Activated CD4-positive, alpha-beta T cell treated with anti-CD3 and anti-CD28 coated beads, Interleukin-2, amount 50 U/mL, for 4 hours (primary cell): ENCODE results near the gene RABEP1.

Experiments
- DNase-seq, 2 experiments: peaks; one replicate each; pipeline ENCODE4 v3.0.0-alpha.2; 2020

Gene RABEP1

GRCh38 chr17:5362162-5362811 lies 80.2 kb downstream of the RABEP1 start:
- no peak for DNase-seq

- DNase-seq: no peak
Measured at GRCh38 chr17:5364156-5364555, 82.1 kb downstream of the RABEP1 start.

GRCh38 chr17:5364696-5365095 lies 82.6 kb downstream of the RABEP1 start:
- no peak for DNase-seq

GRCh38 chr17:5365831-5366230 lies 83.7 kb downstream of the RABEP1 start:
- no peak for DNase-seq

- DNase-seq: no peak
Measured at GRCh38 chr17:5370411-5370810, 88.3 kb downstream of the RABEP1 start.

- DNase-seq: no peak
Measured at GRCh38 chr17:5373112-5373511, 91.0 kb downstream of the RABEP1 start.

GRCh38 chr17:5378566-5379207 lies 96.6 kb downstream of the RABEP1 start:
- DNase-seq: no peak

- DNase-seq: no peak
Measured at GRCh38 chr17:5379351-5380107, 97.4 kb downstream of the RABEP1 start.

GRCh38 chr17:5380491-5381135 lies 98.5 kb downstream of the RABEP1 start:
- no peak for DNase-seq

GRCh38 chr17:5381542-5381941 lies 99.5 kb downstream of the RABEP1 start:
- DNase-seq: no peak

GRCh38 chr17:5391678-5392077 lies 109.6 kb downstream of the RABEP1 start:
- no peak for DNase-seq

GRCh38 chr17:5396612-5397011 lies 114.5 kb downstream of the RABEP1 start:
- DNase-seq: no peak

GRCh38 chr17:5399767-5400166 lies 117.7 kb downstream of the RABEP1 start:
- no peak for DNase-seq

- DNase-seq: no peak
Measured at GRCh38 chr17:5405400-5405799, 123.3 kb downstream of the RABEP1 start.

GRCh38 chr17:5408186-5408585 lies 126.1 kb downstream of the RABEP1 start:
- DNase-seq: no peak

GRCh38 chr17:5410594-5411272 lies 128.6 kb downstream of the RABEP1 start:
- no peak for DNase-seq

GRCh38 chr17:5413682-5414081 lies 131.6 kb downstream of the RABEP1 start:
- no peak for DNase-seq

GRCh38 chr17:5416901-5417300 lies 134.8 kb downstream of the RABEP1 start:
- DNase-seq: no peak

- peak; percentile 48 to 52 for DNase-seq
Measured at GRCh38 chr17:5418858-5419355, 136.8 kb downstream of the RABEP1 start.

- peak; percentile 94 to 95 for DNase-seq
Measured at GRCh38 chr17:5419356-5419958, 137.4 kb downstream of the RABEP1 start, which contains the start of gene NUP88. Gene NUP88, minus strand, starts transcription at chr17:5419662. Its CDS starts 12 bp downstream, at chr17:5419650.

GRCh38 chr17:5419959-5420653 lies 138.0 kb downstream of the RABEP1 start, which contains the start of gene RPAIN:
Gene RPAIN, plus strand, starts transcription at chr17:5420182. Its CDS starts 29 bp downstream, at chr17:5420211.
- DNase-seq: peak; percentile 82
